Stromal cell of bone marrow (primary cell): ENCODE measurements around the gene ABHD6.
"Not testable (repeated sequence)": the region's sequence is repeated elsewhere in the genome, so short reads cannot be mapped to it uniquely, and the experiment has no call there.

Experiments
- DNase-seq: peaks from one replicate; pipeline ENCODE4 v3.0.0-alpha.2; 2012; ENCODE audit warnings: low read depth

Gene ABHD6

DNA sequence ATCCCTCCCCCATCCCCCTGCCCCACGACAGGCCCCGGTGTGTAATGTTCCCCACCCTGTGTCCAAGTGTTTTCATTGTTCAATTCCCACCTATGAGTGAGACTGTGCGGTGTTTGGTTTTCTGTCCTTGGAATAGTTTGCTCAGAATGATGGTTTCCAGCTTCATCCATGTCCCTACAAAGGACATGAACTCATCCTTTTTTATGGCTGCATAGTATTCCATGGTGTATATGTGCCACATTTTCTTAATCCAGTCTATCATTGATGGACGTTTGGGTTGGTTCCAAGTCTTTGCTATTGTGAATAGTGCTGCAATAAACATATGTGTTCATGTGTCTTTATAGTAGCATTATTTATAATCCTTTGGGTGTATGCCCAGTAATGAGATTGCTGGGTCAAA lies 5.3 kb downstream of the ABHD6 start:
- DNase-seq: not testable (repeated sequence)

- no peak for DNase-seq
These were observed 6.5 kb downstream of the ABHD6 start for GRCh38 chr3:58243976-58244585.

DNA sequence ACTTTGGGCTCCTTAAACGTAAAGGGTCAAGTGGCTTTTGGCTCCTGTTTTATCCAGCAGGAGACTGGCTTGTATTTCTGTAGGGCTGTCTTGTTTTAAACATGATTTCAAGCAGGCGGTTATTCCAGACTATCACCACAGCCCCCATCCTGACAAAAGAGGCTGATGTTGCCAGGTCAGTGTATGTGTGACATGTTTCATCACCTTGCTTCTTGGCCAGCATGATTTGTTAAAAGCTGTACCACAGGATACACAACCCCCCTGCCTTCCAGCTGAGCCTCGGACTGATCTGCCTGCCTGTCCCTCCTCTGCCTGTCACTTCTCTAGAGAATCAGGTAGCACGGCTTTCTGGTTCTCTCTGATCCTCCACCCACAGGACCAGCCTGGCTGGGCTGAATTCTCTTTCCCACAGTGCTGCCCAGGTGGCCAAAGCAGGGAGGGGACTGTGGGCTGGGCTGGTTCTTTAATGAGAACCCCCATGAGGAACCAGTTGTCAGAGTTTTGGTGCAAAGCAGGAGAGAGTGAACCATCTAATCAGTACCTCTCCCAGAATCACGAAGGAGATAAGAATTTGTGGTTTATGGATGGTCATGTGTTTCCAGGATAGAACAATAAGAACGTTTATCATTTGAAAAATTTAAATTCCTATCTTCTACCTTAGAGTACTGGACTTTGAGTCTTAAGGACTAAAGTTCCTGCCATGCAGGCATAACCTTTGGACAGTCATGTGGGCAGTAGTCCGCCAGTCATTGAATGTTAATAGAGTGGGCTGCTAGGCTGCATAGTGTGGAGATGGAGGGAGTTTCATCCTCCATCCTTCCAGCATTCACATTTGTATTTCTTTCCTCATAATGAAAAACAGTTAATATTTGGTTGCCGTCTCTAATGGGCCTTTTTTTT lies 8.8 kb downstream of the ABHD6 start:
- no peak for DNase-seq

- DNase-seq: no peak
These were observed 11.9 kb downstream of the ABHD6 start for GRCh38 chr3:58249358-58250092.

GRCh38 chr3:58250093-58250707 lies 12.6 kb downstream of the ABHD6 start:
- DNase-seq: no peak

DNA sequence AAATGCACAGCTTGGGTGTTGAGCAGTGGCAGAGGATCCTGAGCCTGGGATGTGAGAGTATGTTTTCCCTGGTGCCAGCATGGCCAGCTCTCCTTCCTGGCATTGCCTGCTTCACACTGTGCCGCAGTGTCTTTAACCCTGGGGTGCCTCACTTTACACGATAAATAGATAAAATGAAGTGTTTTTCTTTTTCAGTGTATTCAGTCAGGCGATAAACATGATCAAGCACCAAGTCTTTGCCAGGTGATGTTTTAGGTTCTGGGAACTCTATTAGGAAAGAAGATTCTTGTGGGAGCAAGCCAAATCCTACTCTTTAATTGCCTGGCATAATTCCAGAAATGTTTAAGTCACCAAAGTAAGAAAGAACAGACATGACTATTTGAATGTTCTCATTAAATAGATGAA lies 14.0 kb downstream of the ABHD6 start:
- no peak for DNase-seq

GRCh38 chr3:58254144-58254543 lies 16.6 kb downstream of the ABHD6 start:
- DNase-seq: no peak

GRCh38 chr3:58256061-58256460 lies 18.5 kb downstream of the ABHD6 start:
- DNase-seq: no peak

DNA sequence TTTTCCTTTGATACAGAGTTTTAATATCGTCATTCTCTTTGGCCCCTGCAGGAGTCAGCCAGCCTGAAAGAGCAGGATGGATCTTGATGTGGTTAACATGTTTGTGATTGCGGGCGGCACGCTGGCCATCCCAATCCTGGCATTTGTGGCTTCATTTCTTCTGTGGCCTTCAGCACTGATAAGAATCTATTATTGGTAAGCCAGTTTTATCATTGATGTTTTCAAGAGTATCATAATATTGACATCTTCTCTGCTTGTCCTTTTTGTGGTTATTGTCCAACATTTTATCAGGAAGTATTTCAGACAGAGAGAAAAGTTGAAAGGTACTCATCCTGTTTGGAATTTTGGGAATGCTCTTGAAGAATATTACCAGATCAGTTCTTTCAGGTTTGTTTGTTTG lies 18.9 kb downstream of the ABHD6 start:
- DNase-seq: no peak

DNA sequence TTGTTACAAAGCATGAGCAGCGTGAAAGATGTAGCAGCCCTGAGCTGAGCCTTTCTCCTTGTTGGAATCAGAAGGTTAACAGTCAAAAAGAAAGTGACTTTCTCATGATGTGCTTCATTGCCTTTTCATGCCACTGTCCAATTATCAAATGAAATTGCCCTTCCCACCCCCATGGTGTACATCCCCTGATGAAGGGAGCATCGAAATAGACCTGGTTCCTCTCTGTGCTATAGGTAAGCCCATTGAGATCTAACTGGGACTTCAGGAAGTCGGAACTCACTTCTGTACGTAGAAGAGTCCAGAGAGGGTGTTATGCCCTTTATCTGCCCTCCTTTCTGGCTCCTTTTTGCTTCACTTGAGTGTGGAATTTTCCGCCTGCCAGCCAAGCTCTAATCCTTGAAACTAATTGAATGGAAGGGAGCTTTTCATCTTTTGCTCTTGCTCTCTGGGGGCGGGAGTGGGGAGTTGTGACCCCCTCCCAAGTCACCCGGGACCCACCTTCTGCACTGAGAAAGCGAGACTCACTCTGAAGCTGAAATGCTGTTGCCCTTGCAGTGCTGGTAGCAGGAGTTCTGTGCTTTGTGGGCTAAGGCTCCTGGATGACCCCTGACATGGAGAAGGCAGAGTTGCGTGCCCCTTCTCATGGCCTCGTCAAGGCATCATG lies 20.9 kb downstream of the ABHD6 start:
- no peak for DNase-seq

- peak; percentile 64 for DNase-seq
These were observed 22.7 kb downstream of the ABHD6 start for GRCh38 chr3:58260261-58260731.

DNA sequence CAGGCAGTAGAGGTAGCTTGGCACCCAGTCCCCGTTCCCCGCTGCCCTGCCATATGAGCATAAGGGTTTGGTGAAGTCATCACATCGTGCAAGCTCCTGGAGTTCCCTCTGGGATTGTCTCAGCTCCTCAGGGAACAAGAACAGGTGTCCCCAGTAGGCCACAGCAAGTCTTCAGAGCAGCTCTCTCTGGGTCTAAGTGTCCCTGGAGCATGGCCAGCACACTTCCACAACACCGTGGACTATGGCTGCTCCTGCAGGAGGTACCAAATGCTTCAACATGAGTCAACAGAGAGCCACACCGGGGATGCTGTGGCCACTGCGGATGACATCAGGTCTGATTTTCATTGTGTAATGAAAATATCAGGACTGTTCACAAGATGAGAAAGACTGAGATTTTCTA lies 23.1 kb downstream of the ABHD6 start:
- no peak for DNase-seq

DNA sequence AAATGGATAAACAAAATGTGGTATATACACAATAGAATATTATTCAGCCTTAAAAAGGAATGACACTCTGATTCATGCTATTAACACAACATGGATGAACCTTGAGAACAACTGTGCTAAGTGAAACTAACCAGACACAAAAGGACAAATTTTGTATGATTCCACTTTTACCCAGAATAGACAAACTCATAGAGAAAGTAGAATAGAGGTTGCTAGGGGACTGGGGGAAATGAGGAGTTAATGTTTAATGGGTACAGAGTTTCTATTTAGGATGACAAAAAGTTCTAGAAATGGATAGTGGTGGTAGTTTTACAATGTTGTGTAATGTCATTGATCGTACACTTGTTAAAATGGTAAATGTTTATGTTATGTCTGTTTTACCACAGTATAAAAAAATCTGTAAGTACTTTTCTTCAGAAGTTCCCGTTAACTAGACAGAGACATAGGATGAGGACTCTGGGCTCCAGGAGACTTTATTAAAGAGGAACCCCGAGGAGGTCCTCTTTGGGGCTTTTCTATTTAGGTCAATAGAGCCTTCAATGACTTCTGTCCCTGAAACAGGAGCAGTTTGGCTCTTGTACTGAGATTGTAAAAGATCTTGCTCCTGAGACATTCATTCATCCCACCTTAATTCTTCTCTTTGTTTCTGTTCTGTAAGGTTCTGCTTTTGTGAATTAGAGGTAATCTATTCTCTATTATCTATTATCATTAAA lies 24.5 kb downstream of the ABHD6 start:
- no peak for DNase-seq

GRCh38 chr3:58266577-58266976 lies 29.0 kb downstream of the ABHD6 start:
- DNase-seq: no peak

DNA sequence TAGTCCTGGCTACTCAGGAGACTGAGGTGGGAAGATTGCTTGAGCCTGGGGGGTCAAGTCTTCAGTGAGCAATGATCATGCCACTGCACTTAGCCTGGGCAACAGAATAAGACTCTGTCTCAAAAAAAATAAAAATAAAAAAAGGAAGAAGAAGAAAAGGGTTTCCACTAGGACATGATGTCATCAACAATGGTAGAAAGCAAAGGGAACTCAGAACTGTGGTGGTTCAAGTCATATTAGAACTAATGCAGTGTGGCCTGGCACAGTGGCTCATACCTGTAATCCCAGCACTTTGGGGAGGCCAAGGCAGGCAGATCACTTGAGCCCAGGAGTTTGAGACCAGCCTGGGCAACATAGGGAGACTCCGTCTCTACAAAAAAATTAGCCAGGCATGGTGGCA lies 30.0 kb downstream of the ABHD6 start:
- DNase-seq: not testable (repeated sequence)

DNA sequence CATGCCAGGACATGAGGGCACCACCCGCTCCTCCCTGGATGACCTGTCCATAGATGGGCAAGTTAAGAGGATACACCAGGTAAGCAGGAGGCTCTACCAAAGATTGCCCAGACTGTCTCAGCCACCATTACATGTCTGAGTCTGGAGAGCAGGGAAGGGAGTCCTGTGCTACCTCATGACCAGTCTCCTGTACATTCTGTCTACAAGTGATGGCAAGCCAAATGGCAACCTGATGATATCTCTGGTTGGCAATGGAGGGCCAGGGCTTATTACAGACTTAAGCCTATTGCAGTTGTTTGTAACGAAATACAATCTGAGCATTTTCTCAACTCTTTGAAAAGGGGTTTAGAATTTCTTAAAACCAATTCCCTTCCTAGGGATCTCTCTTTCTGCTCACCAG lies 31.8 kb downstream of the ABHD6 start:
- DNase-seq: no peak

DNA sequence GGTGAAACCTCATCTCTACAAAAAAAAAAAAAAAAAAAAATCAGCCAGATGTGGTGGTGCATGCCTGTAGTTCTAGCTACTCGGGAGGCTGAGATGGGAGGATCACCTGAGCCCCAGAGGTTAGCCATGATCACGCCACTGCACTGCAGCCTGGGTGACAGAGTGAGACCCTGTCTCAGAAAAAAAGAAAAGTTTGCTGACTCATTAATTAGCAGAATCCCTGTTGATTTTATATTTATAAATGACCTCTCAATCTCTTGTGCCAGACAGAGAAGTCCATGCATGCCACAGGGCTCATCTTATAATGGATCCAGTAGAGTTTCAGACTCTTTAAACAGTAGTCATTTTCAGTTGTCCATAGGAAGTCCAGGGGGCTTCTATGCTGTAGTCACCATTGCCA lies 32.9 kb downstream of the ABHD6 start:
- no peak for DNase-seq

GRCh38 chr3:58271901-58272501 lies 34.4 kb downstream of the ABHD6 start:
- peak; percentile 83 for DNase-seq

DNA sequence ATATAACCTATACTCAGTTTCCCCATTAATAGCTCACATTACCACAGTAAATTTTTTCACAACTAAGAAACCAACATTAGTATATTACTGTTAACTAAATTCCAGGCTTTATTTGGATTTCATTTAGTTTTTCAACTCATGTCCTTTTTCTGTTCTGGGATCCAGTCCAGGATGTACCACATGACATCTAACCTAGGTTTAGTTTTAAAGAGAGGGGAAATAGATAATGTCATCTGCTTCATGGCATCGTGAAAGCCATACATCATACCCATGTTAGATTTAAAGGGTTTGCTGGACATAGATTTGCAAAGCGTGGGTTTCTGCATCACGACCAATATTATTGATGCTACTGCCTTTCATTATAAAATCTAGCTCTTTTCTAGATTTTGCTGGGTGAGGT lies 35.3 kb downstream of the ABHD6 start:
- DNase-seq: no peak

GRCh38 chr3:58273362-58273761 lies 35.8 kb downstream of the ABHD6 start:
- DNase-seq: not testable (repeated sequence)
